Esophagus squamous epithelium (tissue), 5 donors: Measurements from ENCODE around the gene MED26. TPM values are rescaled to one million over a fixed set of nuclear protein-coding genes. Genes with fewer than 3 reads are reported as not detected.

Experiments used
- DNase-seq: peaks from one replicate; lab custom pipeline; 2025; lab: John Stamatoyannopoulos, UW
- H3K27ac ChIP-seq, 4 donors: fragments of 200-600 bp; sonication (generic); one replicate each; pipeline ENCODE4 v1.5.1; 2016 to 2019; ENCODE audit warnings: mild to moderate bottlenecking in 1 of 4
- H3K27me3 ChIP-seq, 4 donors: fragments of 200-600 bp; sonication (generic); 1 replicate in 3 of 4; 2 replicates in 1 of 4; pipeline versions ENCODE4 v1.5.1 to v1.6.0; 2017 to 2021; ENCODE audit warnings: antibody characterized with exemption in 1 of 4
- H3K36me3 ChIP-seq, 3 donors: fragments of 200-600 bp; sonication (generic); one replicate each; pipeline ENCODE4 v1.5.1; 2016 to 2019
- H3K4me1 ChIP-seq, 3 donors: fragments of 200-600 bp; sonication (generic); one replicate each; pipeline ENCODE4 v1.5.1; 2017 to 2019
- H3K4me3 ChIP-seq, 4 donors: fragments of 200-600 bp; sonication (generic); 1 replicate in 3 of 4; 2 replicates in 1 of 4; pipeline ENCODE4 v1.5.1; 2016 to 2019; ENCODE audit warnings: mild to moderate bottlenecking in 2 of 4, moderate library complexity in 1 of 4
- H3K9me3 ChIP-seq, 3 donors: fragments of 200-600 bp; sonication (generic); one replicate each; pipeline ENCODE4 v1.5.1; 2016 to 2019
- CTCF ChIP-seq, 6 experiments: fragments of 450-650 bp in 4 of 6; fragments of 200-600 bp in 2 of 6; sonication (generic) in 2 of 6; IDR thresholded peaks; one replicate each; pipeline ENCODE4 v1.5.1; 2016 to 2019; ENCODE audit warnings: antibody characterized with exemption in 6 of 6, mild to moderate bottlenecking in 4 of 6, moderate library complexity in 4 of 6
- POLR2A ChIP-seq, 4 donors: fragments of 450-650 bp; IDR thresholded peaks; one replicate each; pipeline ENCODE4 v1.6.1; 2017; ENCODE audit warnings: antibody characterized with exemption in 4 of 4, mild to moderate bottlenecking in 4 of 4, moderate library complexity in 3 of 4
- WGBS, 2 donors: methylation state at CpG; one replicate each; pipeline ENCODE4 v1.1.5; 2018; 5-methylcytosine and 5-hydroxymethylcytosine counted together
- intact Hi-C: fragments of 100-400 bp; cut with DNase I; formaldehyde crosslinking; loops from one replicate; pipeline ENCODE4 v1.15.0; 2022
- total RNA-seq, 4 donors: library from RNA; depleted of rRNA; stranded (reverse); fragments of >200 nt; gene quantifications; one replicate each; pipeline ENCODE4 v1.1.0, GENCODE V29; 2016
- donor health status: DM: yes; HTN: yes; CAD: no.

MED26 gene
- total RNA-seq, 4 donors from 2014 or later = 5.1 to 9.9 (median 8.4) TPM

GRCh38 chr19:16586477-16586871, 41.5 kb downstream of the MED26 start:
- Histone ChIP-seq H3K4me3 (peak overlapping the region in 1 of 4 donors; percentile 8), H3K9me3 (no peaks in the 10 kb centered on the region), H3K36me3 (no peaks in the 10 kb centered on the region), H3K27ac (peak overlapping the region; percentile 40 to 85 (median 72)), H3K27me3 (no peaks in the 10 kb centered on the region), H3K4me1 (peaks cover 46 to 91% (median 72%) of the 10 kb centered on the region in 3 donors)
- no peak for DNase-seq
- no CpG with 5 or more reads among the region's 9 CpGs for WGBS, 2 donors
- TF ChIP-seq POLR2A (IDR thresholded peaks at IDR 0.05) (no peak), CTCF (IDR thresholded peaks at IDR 0.05) (no peak)
- intact Hi-C loops = no loop called here

- intact Hi-C loops = no loop called here
- WGBS, 2 donors = 46 to 73% methylated on average over 4 to 5 of the region's 11 CpGs
- Histone ChIP-seq H3K27me3 (no peaks in the 10 kb centered on the region), H3K4me3 (peak overlapping the region in 1 of 4 donors; percentile 46), H3K4me1 (peaks cover 48 to 92% (median 78%) of the 10 kb centered on the region in 3 donors), H3K27ac (peak overlapping the region; percentile 40 to 85 (median 72)), H3K9me3 (no peaks in the 10 kb centered on the region), H3K36me3 (no peaks in the 10 kb centered on the region)
- DNase-seq = no peak
- TF ChIP-seq CTCF (IDR thresholded peaks at IDR 0.05) (no peak), POLR2A (IDR thresholded peaks at IDR 0.05) (peak in 1 of 4 donors; percentile 27)
These were observed 42.1 kb downstream of the MED26 start for GRCh38 chr19:16585808-16586476.

- H3K4me3 ChIP-seq = peak overlapping the region in 3 of 4 donors; percentile 2 to 46 (median 18)
- H3K27me3 ChIP-seq = no peaks in the 10 kb centered on the region
- peak overlapping the region; percentile 28 to 85 (median 72) for H3K27ac ChIP-seq
- TF ChIP-seq POLR2A (IDR thresholded peaks at IDR 0.05) = no peak
- no peak for DNase-seq
- intact Hi-C loops = no loop called here
- peaks cover 48 to 95% (median 76%) of the 10 kb centered on the region in 3 donors for H3K4me1 ChIP-seq
- no peaks in the 10 kb centered on the region for H3K9me3 ChIP-seq
- 64 to 80% methylated on average over 5 to 6 of the region's 13 CpGs for WGBS, 2 donors
- H3K36me3 ChIP-seq = no peaks in the 10 kb centered on the region
These were observed 42.8 kb downstream of the MED26 start for GRCh38 chr19:16585094-16585801.

- H3K27ac ChIP-seq = peak overlapping the region; percentile 28 to 85 (median 72)
- 4 to 8% methylated on average over 10 to 15 of the region's 15 CpGs for WGBS, 2 donors
- H3K9me3 ChIP-seq = no peaks in the 10 kb centered on the region
- DNase-seq = peak; percentile 57
- H3K4me3 ChIP-seq = peak overlapping the region in 3 of 4 donors; percentile 2 to 46 (median 18)
- H3K4me1 ChIP-seq = peaks cover 48 to 95% (median 74%) of the 10 kb centered on the region in 3 donors
- TF ChIP-seq POLR2A (IDR thresholded peaks at IDR 0.05) = peak in 2 of 4 donors; percentile 58 to 80
- TF ChIP-seq CTCF (IDR thresholded peaks at IDR 0.05) = no peak
- H3K27me3 ChIP-seq = no peaks in the 10 kb centered on the region
- H3K36me3 ChIP-seq = peaks cover 0 to 2% (median 0%) of the 10 kb centered on the region in 3 donors
- intact Hi-C loops = no loop called here
These were observed 43.5 kb downstream of the MED26 start for GRCh38 chr19:16584248-16585093.

- no peak for DNase-seq
- H3K36me3 ChIP-seq = peaks cover 0 to 20% (median 4%) of the 10 kb centered on the region in 3 donors
- peak overlapping the region in 2 of 4 donors; percentile 41 to 78 for H3K27ac ChIP-seq
- intact Hi-C loops = no loop called here
- 72 to 93% methylated on average over 5 to 10 of the region's 10 CpGs for WGBS, 2 donors
- peaks cover 33 to 86% (median 60%) of the 10 kb centered on the region in 3 donors for H3K4me1 ChIP-seq
- no peaks in the 10 kb centered on the region for H3K9me3 ChIP-seq
- H3K4me3 ChIP-seq = no peak overlapping the region
- no peaks in the 10 kb centered on the region for H3K27me3 ChIP-seq
- TF ChIP-seq POLR2A (IDR thresholded peaks at IDR 0.05) = no peak
- TF ChIP-seq CTCF (IDR thresholded peaks at IDR 0.05) = no peak
These were observed 45.3 kb downstream of the MED26 start for GRCh38 chr19:16582486-16583261.
